ENCODE measurements around the gene PLCB1.

DNA sequence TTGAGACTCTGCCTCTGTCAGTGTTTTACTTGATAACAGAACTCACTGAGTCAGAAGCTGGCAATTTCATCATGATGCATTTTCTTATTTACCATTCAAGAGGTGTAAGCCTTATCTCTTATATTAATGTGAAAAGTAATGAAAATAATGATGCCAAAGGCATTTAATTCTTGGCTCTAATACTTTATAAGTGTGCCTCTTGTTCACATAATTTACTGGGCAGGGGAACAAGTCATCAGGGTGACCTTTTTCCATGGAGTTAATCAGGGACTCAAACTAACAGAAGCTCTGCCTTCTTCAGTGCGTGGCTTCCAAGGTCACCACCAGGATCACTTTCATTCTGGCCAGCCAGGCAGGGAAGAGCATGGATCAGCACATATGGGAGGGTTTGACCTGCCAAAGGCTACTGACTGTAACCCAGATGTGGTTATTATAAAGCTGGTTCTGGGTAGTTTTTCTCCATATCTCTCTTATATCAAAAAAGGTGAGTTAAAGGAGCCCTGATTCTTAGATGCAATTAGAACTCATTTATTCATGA is 5.2 kb upstream of the PLCB1 start:
- TF ChIP-seq, protein P1, sequence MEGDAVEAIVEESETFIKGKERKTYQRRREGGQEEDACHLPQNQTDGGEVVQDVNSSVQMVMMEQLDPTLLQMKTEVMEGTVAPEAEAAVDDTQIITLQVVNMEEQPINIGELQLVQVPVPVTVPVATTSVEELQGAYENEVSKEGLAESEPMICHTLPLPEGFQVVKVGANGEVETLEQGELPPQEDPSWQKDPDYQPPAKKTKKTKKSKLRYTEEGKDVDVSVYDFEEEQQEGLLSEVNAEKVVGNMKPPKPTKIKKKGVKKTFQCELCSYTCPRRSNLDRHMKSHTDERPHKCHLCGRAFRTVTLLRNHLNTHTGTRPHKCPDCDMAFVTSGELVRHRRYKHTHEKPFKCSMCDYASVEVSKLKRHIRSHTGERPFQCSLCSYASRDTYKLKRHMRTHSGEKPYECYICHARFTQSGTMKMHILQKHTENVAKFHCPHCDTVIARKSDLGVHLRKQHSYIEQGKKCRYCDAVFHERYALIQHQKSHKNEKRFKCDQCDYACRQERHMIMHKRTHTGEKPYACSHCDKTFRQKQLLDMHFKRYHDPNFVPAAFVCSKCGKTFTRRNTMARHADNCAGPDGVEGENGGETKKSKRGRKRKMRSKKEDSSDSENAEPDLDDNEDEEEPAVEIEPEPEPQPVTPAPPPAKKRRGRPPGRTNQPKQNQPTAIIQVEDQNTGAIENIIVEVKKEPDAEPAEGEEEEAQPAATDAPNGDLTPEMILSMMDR (IDR thresholded peaks at IDR 0.05; ENCODE audit: low read length) = no peak
- no peak for TF ChIP-seq EZH2 (IDR thresholded peaks at IDR 0.05; ENCODE audit: borderline replicate concordance, low read length)
